GM12801 (cell line): ENCODE measurements around the gene CDKAL1.

Experiments
- CTCF ChIP-seq: IDR thresholded peaks from one replicate; pipeline ENCODE4 v1.5.1; 2011; ENCODE audit warnings: control low read depth; ENCODE audit not compliant: insufficient read length; ENCODE audit errors: extremely low read depth

The CDKAL1 gene

GRCh38 chr6:20801595-20801994 lies 267.3 kb downstream of the CDKAL1 start:
- TF ChIP-seq CTCF, result no peak

DNA sequence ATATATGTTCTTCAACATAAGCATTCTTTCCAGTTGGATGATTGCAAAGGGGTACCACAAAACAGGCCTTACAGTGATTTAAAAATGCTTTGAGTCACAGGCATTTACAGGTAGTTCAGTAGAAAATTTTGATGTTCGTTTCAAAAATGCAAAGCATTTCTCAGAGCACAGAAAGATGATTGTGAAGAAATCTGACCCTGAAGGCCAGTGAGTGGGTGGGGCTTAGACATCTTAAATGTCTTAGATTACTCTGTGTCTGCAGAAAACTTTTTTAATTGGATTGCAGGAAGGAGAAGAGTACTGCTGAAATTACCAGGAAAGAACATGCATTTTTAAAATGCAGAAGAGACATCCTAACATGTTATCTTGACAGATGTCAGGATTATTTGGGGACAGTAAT lies 268.3 kb downstream of the CDKAL1 start:
- no peak for TF ChIP-seq CTCF

- TF ChIP-seq CTCF, result no peak
Observed at GRCh38 chr6:20805021-20805420, 270.8 kb downstream of the CDKAL1 start.

DNA sequence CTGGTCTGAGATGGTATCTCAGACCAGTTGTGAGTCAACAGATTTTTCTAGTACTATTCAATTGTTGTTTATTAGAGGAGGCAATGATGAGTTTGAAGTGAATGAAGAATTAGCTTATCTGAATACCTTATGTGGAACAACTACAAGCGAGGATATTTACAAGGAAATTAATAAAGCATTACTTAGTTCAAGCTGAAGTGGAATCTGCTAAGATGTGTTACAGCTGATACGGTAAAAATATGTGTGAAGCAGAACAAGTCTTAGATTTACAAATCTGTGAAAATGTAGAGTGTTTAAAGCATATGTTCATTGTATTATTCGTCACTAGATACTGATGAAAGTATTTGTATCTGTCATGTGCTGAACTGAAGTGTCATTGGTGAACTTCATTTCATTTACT lies 272.4 kb downstream of the CDKAL1 start:
- no peak for TF ChIP-seq CTCF

- TF ChIP-seq CTCF, result no peak
Observed at GRCh38 chr6:20808439-20808838, 274.2 kb downstream of the CDKAL1 start.

- TF ChIP-seq CTCF, result no peak
Observed at GRCh38 chr6:20808924-20809323, 274.7 kb downstream of the CDKAL1 start.

DNA sequence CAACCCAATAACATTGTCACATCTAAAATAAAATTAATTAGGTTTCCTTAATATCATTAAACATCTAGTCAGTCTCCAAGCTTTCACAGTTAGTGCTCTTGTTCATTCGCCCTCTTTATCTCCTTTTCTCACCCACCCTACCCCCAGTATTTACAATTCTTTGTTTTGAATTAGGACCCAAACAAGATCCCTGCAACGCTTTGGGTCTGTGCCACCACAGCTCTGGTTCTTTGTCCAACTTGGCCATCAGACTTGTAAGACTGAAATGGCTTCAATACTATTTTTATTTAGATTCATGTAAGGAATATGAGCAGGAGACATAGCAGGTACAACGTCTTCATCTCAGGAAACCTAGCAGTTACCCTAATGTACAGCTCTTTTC lies 276.5 kb downstream of the CDKAL1 start:
- no peak for TF ChIP-seq CTCF
